Smooth muscle cell (in vitro differentiated cells): ENCODE data around the gene SLC25A29. TPM values are rescaled to one million over a fixed set of nuclear protein-coding genes. Genes with fewer than 3 reads are reported as not detected.

Source experiments
- DNase-seq: peaks from one replicate; lab custom pipeline; 2025; ENCODE audit not compliant: unreplicated experiment; lab: John Stamatoyannopoulos, UW
- H2AFZ ChIP-seq: fragments of 200-600 bp; sonication (generic); 2 replicates; pipeline ENCODE4 v1.6.0; 2016; ENCODE audit warnings: antibody characterized with exemption, low read depth, mild to moderate bottlenecking
- H3F3A ChIP-seq: fragments of 200-600 bp; sonication (generic); 2 replicates; pipeline ENCODE4 v1.6.0; 2017; ENCODE audit warnings: antibody characterized with exemption, low read depth
- H3K27ac ChIP-seq: fragments of 200-600 bp; sonication (generic); 2 replicates; pipeline ENCODE4 v1.5.1; 2016; ENCODE audit warnings: low read depth, mild to moderate bottlenecking
- H3K27me3 ChIP-seq: fragments of 200-600 bp; sonication (generic); 2 replicates; pipeline ENCODE4 v1.6.1; 2016; ENCODE audit warnings: low read depth, mild to moderate bottlenecking
- H3K36me3 ChIP-seq: fragments of 200-600 bp; sonication (generic); 2 replicates; pipeline ENCODE4 v1.5.1; 2016; ENCODE audit warnings: low read depth
- H3K4me1 ChIP-seq: fragments of 200-600 bp; sonication (generic); 2 replicates; pipeline ENCODE4 v1.5.1; 2016; ENCODE audit warnings: low read depth
- H3K4me2 ChIP-seq: fragments of 200-600 bp; sonication (generic); 2 replicates; pipeline ENCODE4 v1.6.0; 2016; ENCODE audit warnings: mild to moderate bottlenecking
- H3K4me3 ChIP-seq: fragments of 200-600 bp; sonication (generic); 2 replicates; pipeline ENCODE4 v1.5.1; 2016; ENCODE audit warnings: mild to moderate bottlenecking
- H3K79me2 ChIP-seq: fragments of 200-600 bp; sonication (generic); 2 replicates; pipeline ENCODE4 v1.6.0; 2016; ENCODE audit warnings: low read depth, mild to moderate bottlenecking
- H3K9ac ChIP-seq: fragments of 200-600 bp; sonication (generic); 2 replicates; pipeline ENCODE4 v1.6.0; 2016; ENCODE audit warnings: low read depth
- H3K9me3 ChIP-seq: fragments of 200-600 bp; sonication (generic); replicated peaks from 2 replicates; pipeline ENCODE4 v1.5.1; 2016; ENCODE audit warnings: low read depth
- H4K20me1 ChIP-seq: fragments of 200-600 bp; sonication (generic); 2 replicates; pipeline ENCODE4 v1.6.0; 2016; ENCODE audit warnings: low read depth
- CTCF ChIP-seq: fragments of 200-600 bp; sonication (generic); IDR thresholded peaks from 2 replicates; pipeline ENCODE4 v1.5.1; 2017; ENCODE audit warnings: borderline replicate concordance, mild to moderate bottlenecking, antibody characterized with exemption; ENCODE audit not compliant: insufficient read depth, poor library complexity, severe bottlenecking
- WGBS: methylation state at CpG from one replicate; pipeline ENCODE4 v1.1.7; 2016; ENCODE audit warnings: low lambda C conversion rate; 5-methylcytosine and 5-hydroxymethylcytosine counted together
- polyA plus RNA-seq: library from polyadenylated mRNA; unstranded; fragments of >200 nt; fragmentation: Nextera tagmentation; extraction: Ambion mirVana; gene quantifications from 2 replicates; pipeline ENCODE4 v1.2.1, GENCODE V29; 2016
- total RNA-seq: library from RNA; depleted of rRNA; stranded (reverse); fragments of >200 nt; gene quantifications from 2 replicates; pipeline ENCODE4 v1.2.3, GENCODE V29; 2014

The SLC25A29 gene
- total and polyA plus RNA-seq, 2 experiments from 2014 or later: 27.5 to 31.8 TPM

- Histone ChIP-seq H4K20me1 (no peaks in the 10 kb centered on the region), H3K4me1 (no peaks in the 10 kb centered on the region), H3K27me3 (no peaks in the 10 kb centered on the region), H2AFZ (no peak overlapping the region), H3K9ac (no peak overlapping the region), H3K9me3 (no peaks in the 10 kb centered on the region), H3K4me2 (no peak overlapping the region), H3F3A (no peaks in the 10 kb centered on the region), H3K4me3 (no peak overlapping the region), H3K36me3 (peaks cover 7% of the 10 kb centered on the region), H3K27ac (no peak overlapping the region), H3K79me2 (no peaks in the 10 kb centered on the region)
- DNase-seq: no peak
- no peak for TF ChIP-seq CTCF
- WGBS: 93% methylated on average over 14 of the region's 14 CpGs
These were observed 42.8 kb upstream of the SLC25A29 start for GRCh38 chr14:100348784-100349685.

DNA sequence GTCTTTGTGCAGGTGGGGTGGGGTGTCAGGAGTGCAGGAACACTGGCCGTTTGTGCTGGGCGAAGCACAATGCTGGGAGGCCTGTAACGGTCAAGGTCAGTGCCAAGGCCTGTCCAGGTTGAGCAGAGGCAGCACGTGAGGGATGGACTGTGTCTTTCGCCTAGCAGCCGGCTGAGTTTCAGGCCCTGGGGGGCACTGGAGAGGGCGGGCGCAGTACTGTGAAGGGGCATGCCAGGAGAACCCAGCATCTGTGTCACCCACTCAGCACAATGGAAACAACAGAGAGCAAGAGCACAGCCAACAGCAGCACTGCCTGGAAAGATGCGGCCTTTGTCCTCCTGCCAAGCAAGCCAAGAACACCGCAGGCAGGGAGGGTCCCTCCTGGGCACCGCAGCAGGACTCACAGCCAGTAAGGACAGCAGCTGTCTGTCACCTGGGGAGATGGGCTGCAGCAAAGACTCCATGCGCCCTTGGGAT lies 42.0 kb upstream of the SLC25A29 start:
- H2AFZ ChIP-seq: no peak overlapping the region
- H4K20me1 ChIP-seq: no peaks in the 10 kb centered on the region

DNA sequence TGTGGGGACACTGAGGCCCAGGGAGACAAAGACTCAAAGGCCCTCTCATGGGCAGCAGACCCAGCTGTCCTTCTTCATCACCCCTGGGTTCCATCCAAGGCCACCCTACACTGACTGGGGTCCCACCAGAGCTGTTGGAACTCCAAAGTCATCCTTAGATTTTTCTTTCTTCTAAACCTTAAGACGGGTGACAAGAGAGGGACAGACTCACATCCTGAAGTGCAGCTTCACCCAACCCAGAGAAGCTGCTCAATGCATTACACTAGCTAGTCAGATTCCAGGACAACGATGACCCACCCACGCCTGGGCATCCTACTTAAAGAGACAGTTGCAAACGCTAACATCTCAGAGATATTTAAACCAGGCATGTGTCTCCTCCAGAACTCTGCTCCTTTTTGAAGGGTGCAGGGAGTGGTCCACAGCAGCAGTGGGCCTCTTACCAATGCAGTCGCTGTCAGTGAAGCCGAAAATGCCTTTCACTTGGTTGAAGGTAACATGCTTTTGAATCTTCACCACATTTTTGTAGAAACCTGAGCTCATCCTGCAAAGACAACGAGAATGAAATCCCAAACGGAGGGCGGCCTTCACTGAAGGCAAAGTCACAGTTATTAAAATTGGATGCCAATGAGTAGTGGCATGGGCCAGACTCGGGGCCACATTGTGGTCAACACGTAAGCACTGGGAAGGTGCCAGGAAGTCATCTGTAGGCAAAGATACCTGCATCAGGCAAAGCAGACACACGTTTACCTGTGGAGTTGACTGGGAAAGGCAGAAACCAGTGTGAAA lies 40.3 kb upstream of the SLC25A29 start:
- Histone ChIP-seq H2AFZ (no peak overlapping the region), H3K9ac (no peak overlapping the region), H3F3A (no peaks in the 10 kb centered on the region), H3K9me3 (no peaks in the 10 kb centered on the region), H4K20me1 (no peaks in the 10 kb centered on the region), H3K27ac (no peak overlapping the region), H3K36me3 (no peaks in the 10 kb centered on the region), H3K4me1 (no peaks in the 10 kb centered on the region), H3K27me3 (no peaks in the 10 kb centered on the region), H3K4me3 (no peak overlapping the region), H3K79me2 (no peaks in the 10 kb centered on the region), H3K4me2 (no peak overlapping the region)
- WGBS: 95% methylated on average over 12 of the region's 12 CpGs
- no peak for DNase-seq
- TF ChIP-seq CTCF: no peak

More for the DNA sequence above, 42.0 kb upstream of the SLC25A29 start:
- no peak for DNase-seq
- Histone ChIP-seq H3K9ac (no peak overlapping the region), H3K27ac (no peak overlapping the region), H3K9me3 (no peaks in the 10 kb centered on the region), H3K4me2 (no peak overlapping the region), H3F3A (no peaks in the 10 kb centered on the region), H3K27me3 (no peaks in the 10 kb centered on the region), H3K4me3 (no peak overlapping the region), H3K4me1 (no peaks in the 10 kb centered on the region), H3K36me3 (no peaks in the 10 kb centered on the region), H3K79me2 (no peaks in the 10 kb centered on the region)
- TF ChIP-seq CTCF: no peak
- WGBS: 96% methylated on average over 12 of the region's 12 CpGs
